Activated B cell treated with CpG ODN at 0.5 μM for 24 hours (primary cell): ENCODE measurements around the gene MYL1. TPM values are rescaled to one million over a fixed set of nuclear protein-coding genes. Genes with fewer than 3 reads are reported as not detected.

ENCODE experiments used
- ATAC-seq: fragments of 200-7000 bp; cut with Tn5 transposase; one replicate; pipeline ENCODE4 v1.10.0; 2021; ENCODE audit warnings: low read depth, mild to moderate bottlenecking, moderate library complexity
- CTCF ChIA-PET: fragments of 350-600 bp; sonication (Branson Sonifier 250); formaldehyde crosslinking; loops from one replicate; lab custom pipeline; 2021; ENCODE audit warnings: antibody characterized with exemption; lab: Charles Lee
- POLR2A ChIA-PET: fragments of 350-600 bp; sonication (Branson Sonifier 250); formaldehyde crosslinking; loops from one replicate; lab custom pipeline; 2021; ENCODE audit warnings: antibody characterized with exemption; lab: Charles Lee
- DNase-seq: peaks from one replicate; pipeline ENCODE4 v3.0.0; 2022
- H3K27ac Mint-ChIP-seq: one replicate; pipeline ENCODE4 v1.8.0; 2020; ENCODE audit warnings: mixed read lengths
- H3K27me3 Mint-ChIP-seq: one replicate; pipeline ENCODE4 v1.8.0; 2021; ENCODE audit warnings: mixed read lengths
- H3K36me3 Mint-ChIP-seq: one replicate; pipeline ENCODE4 v1.8.0; 2021; ENCODE audit warnings: low read depth, mixed read lengths
- H3K4me1 Mint-ChIP-seq: one replicate; pipeline ENCODE4 v1.8.0; 2021; ENCODE audit warnings: mixed read lengths
- H3K4me3 Mint-ChIP-seq: one replicate; pipeline ENCODE4 v1.8.0; 2020; ENCODE audit warnings: mild to moderate bottlenecking, mixed read lengths
- H3K9me3 Mint-ChIP-seq: one replicate; pipeline ENCODE4 v1.8.0; 2020; ENCODE audit warnings: mixed read lengths
- intact Hi-C: fragments of 100-400 bp; cut with micrococcal nuclease; formaldehyde crosslinking; loops from one replicate; pipeline ENCODE4 v1.15.1; 2024
- total RNA-seq: library from RNA; stranded (reverse); gene quantifications from 2 replicates; pipeline ENCODE4 v1.2.3, GENCODE V29; 2022
- TF ChIP-seq, protein P1 (sequence below): fragments of 200-600 bp; IDR thresholded peaks from one replicate; pipeline ENCODE4 v1.8.0; 2022; ENCODE audit warnings: antibody characterized with exemption, mild to moderate bottlenecking

Gene MYL1
- total RNA-seq, 1 donor from 2014 or later, result not detected

DNA sequence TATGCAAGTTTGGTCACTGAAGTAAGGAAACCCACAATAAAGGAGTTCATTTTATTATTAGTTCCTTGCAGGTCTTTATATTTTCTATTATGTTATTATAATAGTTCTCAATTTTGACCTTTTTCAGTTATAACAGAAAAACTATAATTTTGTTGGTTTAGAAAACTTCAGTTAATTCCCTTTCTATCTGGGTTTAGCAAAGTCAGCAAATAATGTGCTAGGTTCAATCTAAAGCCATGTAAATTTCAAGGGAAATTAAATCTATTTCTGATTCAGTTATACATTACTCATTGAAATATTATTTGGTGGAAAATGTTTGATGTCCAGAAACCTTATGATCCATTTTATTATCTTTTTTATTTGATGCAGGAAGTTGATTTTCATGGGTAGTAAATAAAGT, 43.7 kb downstream of the MYL1 start:
- ChIA-PET POLR2A (no interaction called here), CTCF (no interaction called here)
- ATAC-seq (no peak), DNase-seq (no peak)
- H3K9me3 Mint-ChIP-seq, result no peaks in the 10 kb centered on the region
- H3K36me3 Mint-ChIP-seq, result no peaks in the 10 kb centered on the region
- H3K27ac Mint-ChIP-seq, result no peak overlapping the region
- no peak overlapping the region for H3K4me3 Mint-ChIP-seq
- H3K4me1 Mint-ChIP-seq, result no peaks in the 10 kb centered on the region
- intact Hi-C loops, result no loop called here
- H3K27me3 Mint-ChIP-seq, result peaks cover 3% of the 10 kb centered on the region
- TF ChIP-seq, protein P1, sequence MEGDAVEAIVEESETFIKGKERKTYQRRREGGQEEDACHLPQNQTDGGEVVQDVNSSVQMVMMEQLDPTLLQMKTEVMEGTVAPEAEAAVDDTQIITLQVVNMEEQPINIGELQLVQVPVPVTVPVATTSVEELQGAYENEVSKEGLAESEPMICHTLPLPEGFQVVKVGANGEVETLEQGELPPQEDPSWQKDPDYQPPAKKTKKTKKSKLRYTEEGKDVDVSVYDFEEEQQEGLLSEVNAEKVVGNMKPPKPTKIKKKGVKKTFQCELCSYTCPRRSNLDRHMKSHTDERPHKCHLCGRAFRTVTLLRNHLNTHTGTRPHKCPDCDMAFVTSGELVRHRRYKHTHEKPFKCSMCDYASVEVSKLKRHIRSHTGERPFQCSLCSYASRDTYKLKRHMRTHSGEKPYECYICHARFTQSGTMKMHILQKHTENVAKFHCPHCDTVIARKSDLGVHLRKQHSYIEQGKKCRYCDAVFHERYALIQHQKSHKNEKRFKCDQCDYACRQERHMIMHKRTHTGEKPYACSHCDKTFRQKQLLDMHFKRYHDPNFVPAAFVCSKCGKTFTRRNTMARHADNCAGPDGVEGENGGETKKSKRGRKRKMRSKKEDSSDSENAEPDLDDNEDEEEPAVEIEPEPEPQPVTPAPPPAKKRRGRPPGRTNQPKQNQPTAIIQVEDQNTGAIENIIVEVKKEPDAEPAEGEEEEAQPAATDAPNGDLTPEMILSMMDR, result no peak

DNA sequence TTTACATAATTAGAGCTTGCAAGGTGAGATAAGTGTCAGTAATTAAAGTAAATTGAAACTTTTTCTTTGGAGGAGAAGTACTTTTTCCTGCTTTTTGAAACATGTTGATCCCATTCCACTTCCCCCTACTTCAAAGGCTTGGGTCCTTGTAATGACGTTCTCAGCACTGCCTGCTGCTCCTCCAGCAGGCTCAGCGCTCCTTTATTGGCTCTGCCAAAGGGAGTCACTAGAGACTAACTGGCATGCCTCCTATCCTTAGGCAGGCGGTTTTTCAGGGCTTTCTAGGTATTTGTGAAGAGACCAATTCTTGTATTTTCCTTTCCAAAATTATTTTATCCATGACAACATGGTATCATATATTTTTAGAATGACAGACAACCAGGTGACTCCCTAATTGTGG, 45.8 kb downstream of the MYL1 start:
- ChIA-PET CTCF (no interaction called here), POLR2A (no interaction called here)
- Mint-ChIP-seq H3K27ac (no peak overlapping the region), H3K4me1 (no peaks in the 10 kb centered on the region), H3K27me3 (peaks cover 3% of the 10 kb centered on the region), H3K36me3 (no peaks in the 10 kb centered on the region), H3K4me3 (no peak overlapping the region), H3K9me3 (no peaks in the 10 kb centered on the region)
- DNase-seq, result no peak
- TF ChIP-seq, protein P1, result no peak
- ATAC-seq, result no peak
- intact Hi-C loops, result no loop called here

DNA sequence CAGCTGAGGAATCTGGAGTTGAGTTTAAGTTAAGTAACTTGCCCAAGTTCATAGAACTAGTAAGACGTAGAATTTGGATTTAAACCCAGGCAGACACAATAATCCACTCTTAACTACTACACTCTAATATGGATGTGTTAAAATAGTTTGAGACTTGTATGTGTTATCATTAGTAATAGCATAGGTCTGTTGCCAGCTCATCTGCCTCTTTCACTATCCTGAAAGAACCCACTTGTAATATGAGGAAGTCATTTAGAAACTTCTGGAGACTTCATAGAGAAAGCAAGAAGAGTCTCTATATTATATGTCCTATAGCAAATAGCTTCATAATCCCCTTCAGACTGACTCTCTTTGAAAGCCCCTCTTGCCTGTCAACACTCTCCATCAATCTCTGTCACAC, 46.7 kb downstream of the MYL1 start:
- ChIA-PET POLR2A (no interaction called here), CTCF (no interaction called here)
- Mint-ChIP-seq H3K36me3 (no peaks in the 10 kb centered on the region), H3K27ac (no peak overlapping the region), H3K4me3 (no peak overlapping the region), H3K4me1 (no peaks in the 10 kb centered on the region), H3K9me3 (no peaks in the 10 kb centered on the region), H3K27me3 (peaks cover 3% of the 10 kb centered on the region)
- TF ChIP-seq, protein P1, result no peak
- no peak for DNase-seq
- ATAC-seq, result no peak
- intact Hi-C loops, result no loop called here

DNA sequence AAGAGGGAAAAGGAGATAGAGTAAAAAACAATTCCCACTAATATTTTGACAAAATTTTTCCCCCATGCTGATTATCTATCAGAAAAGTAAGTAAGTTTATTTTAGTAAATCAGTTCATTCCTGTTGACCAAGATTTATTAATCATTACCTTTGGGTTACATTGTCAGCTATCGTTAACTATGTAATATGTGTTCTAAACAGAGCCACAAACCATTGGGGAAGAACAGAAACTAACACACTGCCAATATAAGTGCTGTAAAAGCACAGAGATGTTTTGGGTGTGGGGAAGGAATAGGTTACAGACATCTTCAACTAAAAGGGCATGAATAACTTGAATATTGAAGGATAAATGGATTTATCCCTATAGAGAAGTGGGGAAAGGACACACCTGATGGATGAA, 47.3 kb downstream of the MYL1 start:
- Mint-ChIP-seq H3K4me1 (no peaks in the 10 kb centered on the region), H3K4me3 (no peak overlapping the region), H3K36me3 (no peaks in the 10 kb centered on the region), H3K27ac (no peak overlapping the region), H3K27me3 (peaks cover 3% of the 10 kb centered on the region), H3K9me3 (no peaks in the 10 kb centered on the region)
- ChIA-PET POLR2A (no interaction called here), CTCF (no interaction called here)
- TF ChIP-seq, protein P1, result no peak
- DNase-seq, result no peak
- intact Hi-C loops, result no loop called here
- ATAC-seq, result no peak

DNA sequence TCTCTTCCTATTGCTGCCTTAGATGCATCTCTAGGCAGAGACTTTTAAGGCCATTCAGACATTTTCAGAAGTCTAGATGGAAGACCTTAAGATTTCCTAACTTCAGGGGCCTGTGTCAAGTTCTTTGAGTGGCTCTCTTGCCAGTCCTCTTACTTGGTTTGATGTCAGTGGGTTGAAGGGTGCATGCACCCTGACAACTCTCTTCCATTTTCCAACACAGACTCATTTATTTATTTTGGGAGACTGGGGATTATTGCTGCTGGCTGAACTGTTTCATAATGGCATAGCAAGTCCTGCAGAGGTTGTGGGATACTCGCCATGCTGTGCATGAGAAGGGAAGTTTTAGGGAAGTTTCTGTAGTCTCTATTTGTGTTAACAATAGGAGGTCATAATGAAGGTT, 50.7 kb downstream of the MYL1 start:
- H3K27me3 Mint-ChIP-seq, result peaks cover 3% of the 10 kb centered on the region
- ChIA-PET POLR2A (no interaction called here), CTCF (no interaction called here)
- ATAC-seq, result no peak
- intact Hi-C loops, result no loop called here
- TF ChIP-seq, protein P1, result no peak
- H3K36me3 Mint-ChIP-seq, result no peaks in the 10 kb centered on the region
- no peak overlapping the region for H3K4me3 Mint-ChIP-seq
- DNase-seq, result no peak
- no peak overlapping the region for H3K27ac Mint-ChIP-seq
- no peaks in the 10 kb centered on the region for H3K9me3 Mint-ChIP-seq
- no peaks in the 10 kb centered on the region for H3K4me1 Mint-ChIP-seq
